HG02885 (cell line): Measurements from ENCODE around the gene CRELD2.

Source experiments
- ATAC-seq: cut with Tn5 transposase; IDR thresholded peaks from one replicate; pipeline ENCODE4 v1.9.1; 2021; ENCODE audit warnings: mild to moderate bottlenecking; ENCODE audit not compliant: unreplicated experiment, poor library complexity

The CRELD2 gene

GRCh38 chr22:49928555-49929210, 10.2 kb downstream of the CRELD2 start:
- ATAC-seq, result no peak

- peak; percentile 47 for ATAC-seq
Measured at GRCh38 chr22:49929211-49929979, 11.0 kb downstream of the CRELD2 start.

- no peak for ATAC-seq
Measured at GRCh38 chr22:49929994-49930575, 11.7 kb downstream of the CRELD2 start.

- no peak for ATAC-seq
Measured at GRCh38 chr22:49930596-49931412, 12.4 kb downstream of the CRELD2 start.

GRCh38 chr22:49933236-49934159, 15.1 kb downstream of the CRELD2 start:
- no peak for ATAC-seq

- no peak for ATAC-seq
Measured at GRCh38 chr22:49934160-49934890, 15.9 kb downstream of the CRELD2 start.

- no peak for ATAC-seq
Measured at GRCh38 chr22:49934891-49935557, 16.6 kb downstream of the CRELD2 start.

GRCh38 chr22:49935561-49935960, 17.1 kb downstream of the CRELD2 start:
- no peak for ATAC-seq

GRCh38 chr22:49936018-49936972, 17.9 kb downstream of the CRELD2 start:
- peak; percentile 68 for ATAC-seq

GRCh38 chr22:49936973-49937757, 18.7 kb downstream of the CRELD2 start:
- ATAC-seq, result no peak

GRCh38 chr22:49937758-49938564, 19.5 kb downstream of the CRELD2 start:
- no peak for ATAC-seq

GRCh38 chr22:49938565-49939136, 20.2 kb downstream of the CRELD2 start:
- ATAC-seq, result no peak

GRCh38 chr22:49941507-49942316, 23.3 kb downstream of the CRELD2 start:
- ATAC-seq, result no peak

- ATAC-seq, result no peak
Measured at GRCh38 chr22:49942565-49943404, 24.4 kb downstream of the CRELD2 start.
